Anterior cingulate cortex (tissue), 58 donors: ENCODE measurements around the gene LMLN.
A peak's percentile ranks its signal among the peaks of the same experiment; 100 is the strongest.
"Not testable (repeated sequence)": the region's sequence is repeated elsewhere in the genome, so short reads cannot be mapped to it uniquely, and the experiment has no call there.

ENCODE experiments used
- DNase-seq, 58 donors: peaks; one replicate each; lab custom pipeline; 2025; lab: John Stamatoyannopoulos, UW

The LMLN gene

GRCh38 chr3:198019115-198019514 is 59.1 kb downstream of the LMLN start:
- DNase-seq = no peak

GRCh38 chr3:198021320-198021719 is 61.3 kb downstream of the LMLN start:
- DNase-seq = no peak

- no peak for DNase-seq
These were observed 62.6 kb downstream of the LMLN start for GRCh38 chr3:198022604-198023003.

- DNase-seq = no peak
These were observed 65.6 kb downstream of the LMLN start for GRCh38 chr3:198025644-198026043.

GRCh38 chr3:198026620-198027019 is 66.6 kb downstream of the LMLN start:
- DNase-seq = no peak

GRCh38 chr3:198027045-198027798 is 67.2 kb downstream of the LMLN start:
- DNase-seq = no peak

GRCh38 chr3:198027799-198028390 is 67.9 kb downstream of the LMLN start:
- DNase-seq = no peak

- DNase-seq = no peak
These were observed 68.7 kb downstream of the LMLN start for GRCh38 chr3:198028718-198029117.

- no peak for DNase-seq
These were observed 70.1 kb downstream of the LMLN start for GRCh38 chr3:198030125-198030524.

GRCh38 chr3:198030726-198031125 is 70.7 kb downstream of the LMLN start:
- DNase-seq = no peak

- no peak for DNase-seq
These were observed 72.3 kb downstream of the LMLN start for GRCh38 chr3:198032039-198032936.

- DNase-seq = peak in 8 of 58 donors; percentile 11 to 32 (median 21)
These were observed 83.1 kb downstream of the LMLN start for GRCh38 chr3:198043119-198043518.

GRCh38 chr3:198046120-198046857 is 86.3 kb downstream of the LMLN start:
- no peak for DNase-seq

GRCh38 chr3:198048445-198048844 is 88.4 kb downstream of the LMLN start:
- no peak for DNase-seq

- DNase-seq = no peak
These were observed 91.8 kb downstream of the LMLN start for GRCh38 chr3:198051836-198052235.

GRCh38 chr3:198053462-198053861 is 93.4 kb downstream of the LMLN start:
- DNase-seq = not testable (repeated sequence)

GRCh38 chr3:198061119-198062067 is 101.4 kb downstream of the LMLN start:
- no peak for DNase-seq

GRCh38 chr3:198062068-198062465 is 102.0 kb downstream of the LMLN start:
- no peak for DNase-seq

- no peak for DNase-seq
These were observed 104.4 kb downstream of the LMLN start for GRCh38 chr3:198064420-198064819.
